Sigmoid colon (tissue), 7 donors: ENCODE data around the gene PRKAG3. TPM values are rescaled to one million over a fixed set of nuclear protein-coding genes. Genes with fewer than 3 reads are reported as not detected.
A peak's percentile ranks its signal among the peaks of the same experiment; 100 is the strongest.

ENCODE experiments used
- DNase-seq: peaks from one replicate; pipeline ENCODE4 v3.0.0-alpha.2; 2019
- H3K27ac ChIP-seq, 4 donors: fragments of 200-600 bp; sonication (generic); one replicate each; pipeline ENCODE4 v1.5.1; 2016 to 2019; ENCODE audit warnings: mild to moderate bottlenecking in 1 of 4
- H3K27me3 ChIP-seq, 3 donors: fragments of 200-600 bp; sonication (generic); one replicate each; pipeline ENCODE4 v1.5.1; 2019; ENCODE audit warnings: mild to moderate bottlenecking in 1 of 3
- H3K36me3 ChIP-seq, 4 donors: fragments of 200-600 bp; sonication (generic); one replicate each; pipeline ENCODE4 v1.5.1; 2016 to 2019
- H3K4me1 ChIP-seq, 4 donors: fragments of 200-600 bp; sonication (generic); one replicate each; pipeline ENCODE4 v1.5.1; 2017 to 2019
- H3K4me3 ChIP-seq, 4 donors: fragments of 200-600 bp; sonication (generic); one replicate each; pipeline ENCODE4 v1.5.1; 2017 to 2019; ENCODE audit warnings: mild to moderate bottlenecking in 2 of 4, moderate library complexity in 1 of 4
- H3K9me3 ChIP-seq, 4 donors: fragments of 200-600 bp in 3 of 4; sonication (generic) in 3 of 4; one replicate each; pipeline versions ENCODE4 v1.5.1 to v1.6.1; 2013 to 2019
- CTCF ChIP-seq, 4 experiments: fragments of 450-650 bp in 3 of 4; fragments of 200-600 bp in 1 of 4; IDR thresholded peaks; one replicate each; pipeline ENCODE4 v1.5.1; 2016 to 2019; ENCODE audit warnings: antibody characterized with exemption in 4 of 4, mild to moderate bottlenecking in 3 of 4, moderate library complexity in 2 of 4
- EP300 ChIP-seq, 4 donors: sonication (generic); formaldehyde crosslinking; IDR thresholded peaks; one replicate each; pipeline ENCODE4 v1.6.1; 2017; ENCODE audit warnings: antibody characterized with exemption in 4 of 4
- POLR2A ChIP-seq, 2 donors: fragments of 450-650 bp; IDR thresholded peaks; one replicate each; pipeline ENCODE4 v1.6.1; 2016; ENCODE audit warnings: antibody characterized with exemption in 2 of 2, mild to moderate bottlenecking in 2 of 2, moderate library complexity in 2 of 2
- POLR2AphosphoS5 ChIP-seq, 4 donors: sonication (generic); formaldehyde crosslinking; IDR thresholded peaks; one replicate each; pipeline ENCODE4 v1.6.1; 2017; ENCODE audit warnings: antibody characterized with exemption in 4 of 4
- WGBS, 2 donors: extraction: QIAGEN DNeasy Blood & Tissue Kit; methylation state at CpG; one replicate each; pipeline ENCODE4 v1.1.7; 2013; 5-methylcytosine and 5-hydroxymethylcytosine counted together
- intact Hi-C: fragments of 100-400 bp; cut with DNase I; formaldehyde crosslinking; loops from one replicate; pipeline ENCODE4 v1.15.1; 2023
- polyA plus RNA-seq, 3 donors: library from polyadenylated mRNA; stranded (reverse); fragments of 200-250 nt; gene quantifications; one replicate each; pipeline ENCODE4 v1.2.3, GENCODE V29; 2013
- total RNA-seq, 4 donors: library from RNA; depleted of rRNA; stranded (reverse); fragments of >200 nt; gene quantifications; one replicate each; pipeline ENCODE4 v1.1.0, GENCODE V29; 2016
- donor health status: healthy with polysubstance abuse.
- donor health status: Bipolar disorder and iron deficiency.
- donor health status: healthy.

PRKAG3 gene
- total and polyA plus RNA-seq, 7 donors: not detected

GRCh38 chr2:218806346-218806978, 25.1 kb downstream of the PRKAG3 start:
- no peak for TF ChIP-seq POLR2A (IDR thresholded peaks at IDR 0.05)
- TF ChIP-seq CTCF (IDR thresholded peaks at IDR 0.05): no peak
- TF ChIP-seq POLR2AphosphoS5 (IDR thresholded peaks at IDR 0.05): peak; percentile 90 to 94 (median 91)
- TF ChIP-seq EP300 (IDR thresholded peaks at IDR 0.05): peak; percentile 56 to 92 (median 72)
- DNase-seq: peak; percentile 95
- peak overlapping the region; percentile 71 to 86 (median 78) for H3K27ac ChIP-seq
- peaks cover 0 to 27% (median 19%) of the 10 kb centered on the region in 4 donors for H3K4me1 ChIP-seq
- H3K36me3 ChIP-seq: no peaks in the 10 kb centered on the region
- H3K4me3 ChIP-seq: peak overlapping the region in 1 of 4 donors; percentile 2
- H3K27me3 ChIP-seq: no peaks in the 10 kb centered on the region
- H3K9me3 ChIP-seq: peaks cover 0 to 5% (median 0%) of the 10 kb centered on the region in 4 donors
- intact Hi-C loops: loop anchor here (1.0 to 2.0 kb wide), 2 partner anchors 26 to 96 kb away; partner anchors contain the start of gene TTLL4
- WGBS, 2 donors: 38 to 71% methylated on average over 10 of the region's 10 CpGs

DNA sequence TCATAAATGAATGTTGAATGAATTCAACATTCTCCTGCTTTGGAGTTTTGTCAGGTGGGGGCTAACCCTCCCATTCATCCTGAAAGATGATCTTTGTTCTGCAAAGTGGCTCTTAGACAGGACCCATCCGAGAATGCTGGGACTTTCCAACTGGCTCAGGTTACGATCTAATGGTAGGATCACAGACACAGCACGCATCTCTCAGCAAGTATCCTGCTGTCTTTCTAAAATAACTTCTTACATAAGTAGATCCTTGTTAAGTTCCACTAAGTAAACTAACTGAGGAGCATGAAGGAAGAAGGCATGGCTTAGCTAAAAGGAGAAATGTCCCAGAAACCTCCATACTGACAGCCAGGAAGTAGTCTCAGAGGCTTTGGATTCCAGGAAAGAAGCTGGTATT, 26.0 kb downstream of the PRKAG3 start:
- Histone ChIP-seq H3K27ac (peak overlapping the region; percentile 71 to 86 (median 78)), H3K36me3 (no peaks in the 10 kb centered on the region), H3K4me3 (peak overlapping the region in 1 of 4 donors; percentile 2), H3K9me3 (peaks cover 0 to 5% (median 0%) of the 10 kb centered on the region in 4 donors), H3K4me1 (peaks cover 0 to 27% (median 19%) of the 10 kb centered on the region in 4 donors), H3K27me3 (no peaks in the 10 kb centered on the region)
- DNase-seq: no peak
- WGBS, 2 donors: 46 to 55% methylated on average over 3 of the region's 3 CpGs
- intact Hi-C loops: loop anchor here (1.0 to 2.0 kb wide), 2 partner anchors 25 to 95 kb away; partner anchors contain the start of gene TTLL4
- TF ChIP-seq EP300 (IDR thresholded peaks at IDR 0.05) (peak in 2 of 4 donors; percentile 36 to 67), POLR2A (IDR thresholded peaks at IDR 0.05) (no peak), POLR2AphosphoS5 (IDR thresholded peaks at IDR 0.05) (peak; percentile 52 to 84 (median 58))

DNA sequence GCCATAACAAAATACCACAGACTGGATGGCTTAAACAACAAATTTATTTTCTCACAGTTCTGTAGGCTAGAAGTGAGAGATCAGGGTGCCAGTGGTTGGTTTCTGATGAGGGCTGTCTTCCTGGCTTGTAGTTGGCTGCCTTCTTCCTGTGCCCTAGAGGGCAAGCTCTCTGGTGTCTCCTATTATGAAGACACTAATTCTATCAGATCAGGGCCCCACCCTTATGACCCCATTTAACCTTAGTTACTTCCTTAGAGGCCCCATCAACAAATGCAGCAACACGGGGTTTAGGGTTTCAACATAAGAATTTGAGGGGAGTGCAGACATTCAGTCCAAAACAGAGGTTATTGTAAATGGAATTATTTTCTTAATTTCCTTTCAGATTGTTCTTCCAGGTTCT, 26.8 kb downstream of the PRKAG3 start:
- no peak for TF ChIP-seq EP300 (IDR thresholded peaks at IDR 0.05)
- Histone ChIP-seq H3K4me3 (no peak overlapping the region), H3K4me1 (peaks cover 0 to 27% (median 19%) of the 10 kb centered on the region in 4 donors), H3K9me3 (peaks cover 0 to 5% (median 0%) of the 10 kb centered on the region in 4 donors), H3K36me3 (no peaks in the 10 kb centered on the region), H3K27me3 (no peaks in the 10 kb centered on the region), H3K27ac (peak overlapping the region in 3 of 4 donors; percentile 71 to 86 (median 79))
- intact Hi-C loops: no loop called here
- no peak for DNase-seq
- 88 to 97% methylated on average over 1 of the region's 1 CpG for WGBS, 2 donors

GRCh38 chr2:218802386-218802994, 29.1 kb downstream of the PRKAG3 start:
- no peak overlapping the region for H3K27ac ChIP-seq
- WGBS, 2 donors: 31 to 67% methylated on average over 4 of the region's 4 CpGs

GRCh38 chr2:218799990-218800389, 31.6 kb downstream of the PRKAG3 start:
- Histone ChIP-seq H3K4me1 (peaks cover 0 to 1% (median under 1%) of the 10 kb centered on the region in 4 donors), H3K27ac (no peak overlapping the region), H3K9me3 (peaks cover 0 to 2% (median 0%) of the 10 kb centered on the region in 4 donors), H3K4me3 (no peak overlapping the region), H3K36me3 (no peaks in the 10 kb centered on the region), H3K27me3 (no peaks in the 10 kb centered on the region)
- TF ChIP-seq POLR2A (IDR thresholded peaks at IDR 0.05): no peak
- TF ChIP-seq EP300 (IDR thresholded peaks at IDR 0.05): no peak
- TF ChIP-seq POLR2AphosphoS5 (IDR thresholded peaks at IDR 0.05): no peak
- DNase-seq: no peak
- intact Hi-C loops: no loop called here
- 66 to 70% methylated on average over 6 of the region's 6 CpGs for WGBS, 2 donors

More at GRCh38 chr2:218802386-218802994, 29.1 kb downstream of the PRKAG3 start:
- Histone ChIP-seq H3K27me3 (no peaks in the 10 kb centered on the region), H3K9me3 (peaks cover 0 to 5% (median 0%) of the 10 kb centered on the region in 4 donors), H3K36me3 (no peaks in the 10 kb centered on the region), H3K4me3 (no peak overlapping the region), H3K4me1 (peaks cover 0 to 24% (median 19%) of the 10 kb centered on the region in 4 donors)
- DNase-seq: no peak
- TF ChIP-seq POLR2AphosphoS5 (IDR thresholded peaks at IDR 0.05): no peak
- no peak for TF ChIP-seq EP300 (IDR thresholded peaks at IDR 0.05)
- no peak for TF ChIP-seq CTCF (IDR thresholded peaks at IDR 0.05)
- no peak for TF ChIP-seq POLR2A (IDR thresholded peaks at IDR 0.05)
- intact Hi-C loops: no loop called here
